Breast epithelium (tissue), 3 donors: ENCODE measurements around the gene SCN4B.

ENCODE experiments used
- POLR2A ChIP-seq: fragments of 450-650 bp; IDR thresholded peaks from one replicate; pipeline ENCODE4 v1.6.1; 2016; ENCODE audit warnings: antibody characterized with exemption, mild to moderate bottlenecking, moderate library complexity
- POLR2AphosphoS5 ChIP-seq, 3 donors: sonication (generic); formaldehyde crosslinking; IDR thresholded peaks; one replicate each; pipeline ENCODE4 v1.6.1; 2017; ENCODE audit warnings: antibody characterized with exemption in 3 of 3
- TF ChIP-seq, protein P1 (sequence below), 3 donors: fragments of 450-650 bp; IDR thresholded peaks; one replicate each; pipeline ENCODE4 v1.5.1; 2016 to 2017; ENCODE audit warnings: antibody characterized with exemption in 3 of 3, mild to moderate bottlenecking in 3 of 3, moderate library complexity in 3 of 3

DNA sequence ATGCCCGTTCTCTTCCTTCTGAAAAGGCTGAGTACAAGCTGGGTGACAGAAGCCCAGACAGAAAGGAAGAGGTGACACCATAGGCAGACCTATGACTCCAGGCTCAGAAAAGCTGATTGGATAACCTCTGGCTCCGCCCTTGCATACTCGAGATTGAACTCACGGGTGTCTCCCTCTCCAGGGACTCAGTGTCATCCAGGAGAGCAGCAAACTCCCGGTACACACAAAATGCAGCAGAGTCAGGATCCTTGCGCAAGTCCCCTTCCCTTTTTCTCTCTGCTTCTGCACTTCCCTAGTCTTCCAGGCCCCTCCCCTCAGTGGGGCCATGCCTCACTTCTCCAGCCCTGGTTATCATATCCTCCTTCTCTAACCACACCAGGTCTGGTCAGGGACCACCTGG, 9.8 kb downstream of the SCN4B start:
- TF ChIP-seq, protein P1, sequence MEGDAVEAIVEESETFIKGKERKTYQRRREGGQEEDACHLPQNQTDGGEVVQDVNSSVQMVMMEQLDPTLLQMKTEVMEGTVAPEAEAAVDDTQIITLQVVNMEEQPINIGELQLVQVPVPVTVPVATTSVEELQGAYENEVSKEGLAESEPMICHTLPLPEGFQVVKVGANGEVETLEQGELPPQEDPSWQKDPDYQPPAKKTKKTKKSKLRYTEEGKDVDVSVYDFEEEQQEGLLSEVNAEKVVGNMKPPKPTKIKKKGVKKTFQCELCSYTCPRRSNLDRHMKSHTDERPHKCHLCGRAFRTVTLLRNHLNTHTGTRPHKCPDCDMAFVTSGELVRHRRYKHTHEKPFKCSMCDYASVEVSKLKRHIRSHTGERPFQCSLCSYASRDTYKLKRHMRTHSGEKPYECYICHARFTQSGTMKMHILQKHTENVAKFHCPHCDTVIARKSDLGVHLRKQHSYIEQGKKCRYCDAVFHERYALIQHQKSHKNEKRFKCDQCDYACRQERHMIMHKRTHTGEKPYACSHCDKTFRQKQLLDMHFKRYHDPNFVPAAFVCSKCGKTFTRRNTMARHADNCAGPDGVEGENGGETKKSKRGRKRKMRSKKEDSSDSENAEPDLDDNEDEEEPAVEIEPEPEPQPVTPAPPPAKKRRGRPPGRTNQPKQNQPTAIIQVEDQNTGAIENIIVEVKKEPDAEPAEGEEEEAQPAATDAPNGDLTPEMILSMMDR (IDR thresholded peaks at IDR 0.05) = no peak
- TF ChIP-seq POLR2A (no peak), POLR2AphosphoS5 (IDR thresholded peaks at IDR 0.05) (no peak)
